DMS53 treated with DMSO at 0.1 percent for 48 hours (cell line): ENCODE measurements around the gene NAA10.

Experiments used
- DNase-seq: peaks from one replicate; lab custom pipeline; 2025; ENCODE audit not compliant: unreplicated experiment; lab: John Stamatoyannopoulos, UW

NAA10 gene

GRCh38 chrX:153966841-153967535 is 32.2 kb upstream of the NAA10 start:
- DNase-seq, result no peak

- no peak for DNase-seq
These were observed 31.4 kb upstream of the NAA10 start for GRCh38 chrX:153966283-153966688.

- no peak for DNase-seq
These were observed 30.6 kb upstream of the NAA10 start for GRCh38 chrX:153965406-153965805.

DNA sequence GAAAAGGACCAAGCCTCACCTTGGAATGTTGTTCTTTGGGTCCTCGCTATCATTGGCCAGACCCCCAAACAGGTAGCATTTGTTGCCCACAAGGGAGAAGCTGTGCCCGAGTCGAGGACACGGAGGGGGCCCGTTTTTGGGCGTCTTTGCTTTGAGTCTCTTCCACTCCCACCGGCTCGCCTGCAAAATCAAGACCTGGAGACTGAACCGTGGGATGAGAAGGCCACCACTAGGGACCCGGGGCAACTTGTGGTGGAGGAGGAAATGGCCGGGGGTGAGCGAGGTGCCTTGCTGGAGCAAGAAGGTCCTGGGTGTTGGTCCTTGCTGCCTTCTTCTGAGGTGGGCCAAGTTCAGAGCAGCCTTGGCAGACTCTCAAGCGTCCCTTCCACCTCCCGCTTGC is 29.3 kb upstream of the NAA10 start:
- DNase-seq, result no peak

DNA sequence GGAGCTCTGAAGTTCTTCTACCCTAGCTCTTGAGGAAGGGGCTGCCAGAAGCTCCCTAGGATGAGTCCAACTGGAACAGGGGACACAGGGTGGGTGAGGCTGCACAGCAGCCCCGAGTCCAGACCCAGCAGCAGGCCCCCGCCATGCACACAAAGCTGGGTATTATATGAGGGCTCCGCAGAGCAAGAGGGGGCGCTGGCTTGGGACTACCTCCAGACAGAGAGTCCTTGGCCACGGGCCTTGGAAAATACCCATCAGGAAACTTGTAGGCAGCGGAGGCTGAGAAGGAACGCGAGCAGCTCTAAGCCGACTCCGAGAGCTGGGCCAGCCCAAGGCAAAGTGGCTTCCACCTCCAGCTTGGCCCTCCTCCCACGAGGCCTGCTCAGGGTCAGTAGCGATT is 28.7 kb upstream of the NAA10 start:
- no peak for DNase-seq

GRCh38 chrX:153961292-153961691 is 26.5 kb upstream of the NAA10 start:
- DNase-seq, result no peak

- no peak for DNase-seq
These were observed 25.9 kb upstream of the NAA10 start for GRCh38 chrX:153960786-153961185.

DNA sequence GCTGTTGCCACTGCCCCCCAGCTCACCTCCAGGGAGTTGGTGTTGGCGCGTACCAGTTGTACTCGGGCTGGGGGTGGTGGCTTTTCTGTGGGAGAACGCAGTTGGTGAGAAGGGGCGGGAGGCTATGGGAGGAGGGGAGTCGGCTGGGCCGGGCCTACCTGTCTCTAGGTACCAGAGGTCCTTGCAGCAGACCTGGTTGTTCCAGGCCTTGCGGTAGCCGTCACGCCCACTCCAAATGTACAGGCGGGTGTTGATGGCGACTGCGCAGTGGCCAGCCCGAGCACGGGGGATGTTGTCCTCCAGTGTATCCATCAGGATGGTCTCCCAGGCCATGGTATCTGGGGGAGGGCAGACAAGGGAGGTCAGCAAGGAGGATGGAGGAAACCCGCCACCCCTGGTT is 25.2 kb upstream of the NAA10 start:
- DNase-seq, result no peak

DNA sequence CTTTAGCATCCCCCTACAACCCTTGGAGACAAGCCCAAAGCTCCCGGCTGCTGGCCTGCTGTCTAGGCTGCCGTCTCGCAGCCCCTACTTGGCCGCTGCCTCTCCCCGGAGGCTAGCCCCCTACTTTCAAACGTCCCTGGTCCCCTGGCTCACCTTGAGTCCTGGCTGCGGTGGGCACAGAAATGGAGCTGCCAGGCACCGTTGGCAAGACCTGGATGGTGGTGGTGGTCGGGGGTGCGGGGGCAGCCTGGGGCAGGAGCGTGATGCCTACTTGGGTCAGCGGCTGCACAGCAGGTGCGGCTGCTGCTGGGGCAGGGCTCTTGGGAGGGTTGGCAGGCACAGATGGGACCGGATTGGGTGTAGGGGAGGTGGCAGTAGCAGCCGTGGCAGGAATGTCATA is 24.8 kb upstream of the NAA10 start:
- DNase-seq, result no peak

GRCh38 chrX:153958605-153959004 is 23.8 kb upstream of the NAA10 start:
- DNase-seq, result no peak

DNA sequence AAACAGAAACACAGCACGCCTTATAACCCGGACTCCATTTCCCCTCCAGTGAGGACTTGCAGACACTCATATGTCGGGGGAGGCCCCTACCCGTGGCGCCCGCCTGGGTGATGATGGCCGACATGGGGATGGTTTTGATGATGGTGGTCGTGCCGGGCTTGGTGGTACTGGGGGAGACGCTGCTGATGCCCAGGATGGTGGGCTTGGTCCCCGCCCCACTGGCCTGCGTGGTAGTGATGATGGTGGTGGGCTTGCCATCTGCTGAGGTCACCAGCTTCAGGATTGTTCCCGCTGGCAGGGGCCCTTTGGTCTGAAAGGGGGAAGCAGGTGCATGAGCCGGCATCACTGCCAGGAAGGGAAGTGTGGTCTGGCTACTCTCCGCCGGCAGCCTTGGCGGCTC is 22.4 kb upstream of the NAA10 start:
- DNase-seq, result no peak

DNA sequence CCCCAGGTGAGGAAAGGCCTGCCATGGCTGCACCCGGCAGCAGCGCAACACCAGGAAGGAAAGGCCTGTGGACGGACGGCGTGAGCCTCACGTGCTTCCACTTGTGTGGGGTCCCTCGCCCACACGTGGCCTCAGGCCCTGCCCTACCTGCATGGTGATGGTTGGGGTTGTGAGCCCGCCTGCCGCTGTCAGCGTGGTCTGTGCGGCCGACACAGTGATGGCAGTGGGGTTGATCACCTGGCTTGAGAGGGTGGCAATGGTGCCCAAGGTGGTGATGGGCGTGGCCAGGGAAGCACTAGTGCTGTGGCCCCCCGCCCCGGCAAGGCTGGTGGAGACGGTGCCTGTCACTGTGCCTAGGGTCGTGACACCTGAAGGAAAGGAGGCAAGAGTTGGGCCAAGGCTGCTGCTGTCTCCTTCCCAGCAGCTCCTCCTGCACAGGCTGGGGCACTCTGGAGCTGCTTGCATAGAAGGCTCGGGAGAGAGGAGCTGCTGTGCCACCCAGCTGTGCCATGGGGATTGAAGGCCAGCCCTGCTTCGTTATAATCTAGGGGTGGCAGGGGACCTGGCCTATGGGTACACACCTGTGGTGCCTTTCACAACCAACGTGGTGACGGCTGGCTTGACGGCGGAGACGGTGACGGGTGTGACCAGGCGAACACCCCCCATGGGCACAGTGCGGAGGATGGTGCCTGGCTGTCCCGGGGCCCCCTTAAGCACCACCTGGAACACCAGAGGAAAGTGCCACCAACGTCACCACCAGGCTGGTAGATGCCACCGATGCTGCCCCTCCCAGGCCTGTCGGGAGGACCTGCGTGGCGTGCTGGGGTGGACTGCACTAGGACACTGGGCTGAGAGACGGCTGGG is 21.4 kb upstream of the NAA10 start:
- DNase-seq, result no peak

DNA sequence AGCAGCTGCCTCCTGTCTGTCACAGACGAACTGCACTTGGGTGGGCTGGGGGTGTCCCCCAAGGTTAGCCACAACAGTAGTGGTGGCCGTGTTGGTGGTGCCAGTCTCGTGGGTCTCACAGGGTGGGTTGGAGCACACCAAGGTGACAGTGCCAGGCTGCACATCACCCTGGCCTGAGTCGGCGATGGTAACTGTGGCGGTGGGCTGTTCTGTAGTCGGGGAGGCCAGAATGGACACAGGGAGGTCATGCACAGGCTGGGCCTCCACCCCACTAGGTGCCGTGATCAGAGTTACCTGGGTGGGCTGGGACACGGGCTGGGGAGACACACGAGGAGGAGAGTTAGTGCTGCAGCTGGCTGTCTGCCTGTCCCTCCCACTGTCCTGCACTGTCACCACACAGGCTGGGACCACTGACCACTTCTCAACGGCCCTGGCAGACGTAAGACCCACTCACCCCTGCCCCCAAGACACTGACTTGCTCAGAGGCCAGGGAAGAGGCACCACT is 20.4 kb upstream of the NAA10 start:
- DNase-seq, result no peak

DNA sequence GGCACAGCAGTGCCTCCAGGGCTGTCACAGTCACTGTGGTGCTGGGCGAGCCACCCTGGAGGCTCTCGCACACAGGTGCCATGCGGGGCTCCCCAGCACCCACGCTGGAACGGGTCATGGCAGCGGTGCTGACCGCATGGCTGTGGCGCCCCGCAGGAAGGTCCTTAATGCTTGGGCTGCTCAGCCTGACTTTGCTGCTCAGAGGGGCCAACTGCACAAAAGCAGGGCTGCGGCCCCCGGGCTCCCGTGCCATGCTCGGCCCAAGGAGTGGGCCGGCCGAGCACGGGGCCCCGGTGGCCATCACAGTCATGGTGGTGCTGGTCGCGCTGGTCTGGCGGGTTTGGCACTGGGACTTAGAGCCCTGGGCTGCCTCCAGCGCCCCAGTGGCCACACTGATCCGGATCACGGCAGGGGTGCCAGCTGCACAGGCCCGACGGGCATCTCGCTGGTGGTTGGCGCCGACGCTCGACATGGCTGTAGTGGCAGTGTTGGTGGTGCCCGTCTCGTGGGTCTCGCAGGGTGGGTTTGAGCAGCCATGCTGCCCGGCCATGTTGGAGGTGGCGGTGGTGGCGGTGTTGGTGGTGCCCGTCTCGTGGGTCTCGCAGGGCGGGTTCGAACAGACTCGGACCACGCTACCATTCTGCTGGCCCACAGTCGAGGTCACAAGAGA is 19.9 kb upstream of the NAA10 start:
- no peak for DNase-seq

DNA sequence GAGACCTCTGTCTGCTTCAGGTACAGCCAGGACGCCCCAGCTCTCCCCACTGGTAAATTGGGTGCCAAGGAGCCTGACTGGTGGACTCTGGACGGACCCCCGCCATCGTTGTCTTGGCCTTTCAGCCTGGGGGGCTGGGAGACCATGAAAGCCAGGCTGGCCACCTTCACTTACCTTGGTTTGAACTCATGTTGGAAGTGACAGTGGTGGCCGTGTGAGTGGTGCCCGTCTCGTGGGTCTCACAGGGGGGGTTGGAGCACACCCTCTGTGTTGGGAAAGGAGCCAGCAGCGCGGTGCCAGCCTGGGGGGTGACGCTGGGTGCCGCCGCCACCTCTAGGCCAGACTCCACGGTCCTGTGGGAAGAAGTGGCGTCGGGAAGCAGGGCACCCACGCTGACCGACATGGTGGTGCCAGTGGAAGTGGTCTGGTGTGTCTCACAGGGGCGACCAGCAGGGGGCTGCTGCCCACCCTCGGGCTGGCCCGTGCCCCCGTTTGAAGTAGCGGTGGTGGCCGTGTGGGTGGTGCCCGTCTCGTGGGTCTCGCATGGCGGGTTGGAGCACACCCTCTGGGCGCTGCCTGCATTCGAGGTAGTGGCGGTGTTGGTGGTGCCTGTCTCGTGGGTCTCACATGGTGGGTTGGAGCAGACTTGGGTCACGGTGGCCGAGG is 19.2 kb upstream of the NAA10 start:
- no peak for DNase-seq

DNA sequence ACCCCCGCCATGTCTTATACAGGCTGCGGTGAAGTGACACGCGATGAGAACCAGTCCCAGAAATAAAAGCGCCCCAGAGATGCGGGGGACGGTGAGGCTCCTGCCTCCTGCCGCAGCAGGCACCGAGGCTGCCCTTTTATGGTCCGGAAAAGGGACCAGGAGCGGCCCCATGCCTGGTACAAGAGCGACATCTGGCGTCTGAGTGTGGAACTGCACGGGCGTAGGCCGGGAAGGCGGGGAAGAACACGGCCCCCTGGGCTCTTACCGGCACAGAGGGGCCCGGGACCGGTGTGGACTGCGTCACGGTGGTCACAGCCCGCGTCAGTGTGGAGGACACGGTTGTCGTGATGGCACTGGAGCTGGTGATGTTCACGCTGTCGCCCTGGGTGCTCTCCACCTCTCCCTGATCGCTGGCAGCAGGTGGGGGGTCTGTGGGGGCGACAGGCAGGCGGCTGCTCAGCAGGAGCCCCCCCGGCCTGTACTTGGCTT is 18.5 kb upstream of the NAA10 start:
- no peak for DNase-seq

DNA sequence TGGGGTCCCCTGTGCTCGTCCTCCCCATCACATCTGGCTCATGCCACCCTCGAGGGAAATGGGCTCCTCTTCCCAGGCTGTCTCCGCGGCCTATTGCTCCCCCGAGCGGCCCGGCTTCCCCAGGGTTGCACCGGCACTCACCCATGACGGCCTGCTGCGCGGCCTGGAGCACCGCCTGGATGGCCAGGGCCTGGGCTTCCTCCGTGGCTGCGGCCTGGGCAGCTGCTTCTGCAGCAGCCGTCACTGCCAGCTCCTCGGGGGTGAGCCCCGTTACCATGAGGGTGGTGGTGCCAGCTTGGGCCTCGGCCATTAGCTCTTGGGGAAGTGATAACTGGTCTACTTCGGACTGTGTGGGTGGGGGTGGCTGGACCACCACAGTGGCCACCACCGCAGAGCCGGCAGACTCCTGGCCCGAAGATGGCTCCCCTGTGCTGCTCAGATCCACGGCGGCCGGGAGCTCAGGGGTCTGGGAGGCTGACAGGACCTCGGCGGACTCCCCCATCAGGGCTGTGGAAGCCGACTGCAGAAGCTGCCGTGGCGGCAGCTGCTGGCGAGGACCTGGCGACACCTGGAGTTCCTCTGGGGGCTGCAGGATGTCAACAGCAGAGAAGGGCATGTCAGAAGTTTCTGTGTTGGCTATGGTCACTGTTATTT is 17.7 kb upstream of the NAA10 start:
- DNase-seq, result no peak

GRCh38 chrX:153951683-153952372 is 17.0 kb upstream of the NAA10 start:
- no peak for DNase-seq

- DNase-seq, result no peak
These were observed 15.3 kb upstream of the NAA10 start for GRCh38 chrX:153950127-153950526.
